Spleen (tissue), 11 donors: ENCODE results near the gene ATP5PO. TPM values are rescaled to one million over a fixed set of nuclear protein-coding genes. Genes with fewer than 3 reads are reported as not detected.

ENCODE experiments used
- DNase-seq: peaks from one replicate; pipeline ENCODE4 v3.0.0-alpha.2; 2020
- H3K27ac ChIP-seq, 8 donors: fragments of 200-600 bp; sonication (generic) in 7 of 8; 1 replicate in 4 of 8; 2 replicates in 4 of 8; pipeline versions ENCODE4 v1.5.0 to v1.8.0; 2016 to 2021; ENCODE audit warnings: inconsistent platforms in 4 of 8, mild to moderate bottlenecking in 4 of 8, moderate library complexity in 1 of 8
- H3K27me3 ChIP-seq, 7 donors: fragments of 200-600 bp; sonication (generic) in 6 of 7; replicated peaks in 1 of 7; 1 replicate in 4 of 7; 2 replicates in 3 of 7; pipeline versions ENCODE4 v1.5.0 to v1.8.0; 2016 to 2021; ENCODE audit warnings: inconsistent platforms in 3 of 7, mild to moderate bottlenecking in 1 of 7
- H3K36me3 ChIP-seq, 6 donors: fragments of 200-600 bp; sonication (generic) in 5 of 6; 1 replicate in 4 of 6; 2 replicates in 2 of 6; pipeline versions ENCODE4 v1.5.0 to v1.8.0; 2016 to 2021; ENCODE audit warnings: inconsistent platforms in 2 of 6
- H3K4me1 ChIP-seq, 6 donors: fragments of 200-600 bp; sonication (generic) in 5 of 6; 1 replicate in 3 of 6; 2 replicates in 3 of 6; pipeline versions ENCODE4 v1.5.0 to v1.8.0; 2016 to 2021; ENCODE audit warnings: inconsistent platforms in 3 of 6
- H3K4me3 ChIP-seq, 8 donors: fragments of 200-600 bp; sonication (generic) in 7 of 8; 1 replicate in 4 of 8; 2 replicates in 4 of 8; pipeline versions ENCODE4 v1.5.0 to v1.8.0; 2016 to 2021; ENCODE audit warnings: inconsistent platforms in 4 of 8, mild to moderate bottlenecking in 4 of 8, moderate library complexity in 2 of 8
- H3K9me3 ChIP-seq, 8 donors: fragments of 200-600 bp; sonication (generic) in 7 of 8; 1 replicate in 4 of 8; 2 replicates in 4 of 8; pipeline versions ENCODE4 v1.5.0 to v1.8.0; 2016 to 2021; ENCODE audit warnings: inconsistent platforms in 4 of 8
- CTCF ChIP-seq, 11 experiments: fragments of 200-600 bp in 7 of 11; fragments of 450-650 bp in 4 of 11; sonication (generic) in 4 of 11; IDR thresholded peaks in 8 of 11; conservative IDR thresholded peaks in 3 of 11; 1 replicate in 7 of 11; 2 replicates in 4 of 11; pipeline versions ENCODE4 v1.4.0 to v1.8.0; 2016 to 2021; ENCODE audit warnings: antibody characterized with exemption in 11 of 11, inconsistent platforms in 4 of 11, mild to moderate bottlenecking in 1 of 11
- POLR2A ChIP-seq, 3 donors: fragments of 450-650 bp; IDR thresholded peaks; one replicate each; pipeline ENCODE4 v1.5.1; 2017; ENCODE audit warnings: antibody characterized with exemption in 3 of 3, mild to moderate bottlenecking in 1 of 3
- POLR2AphosphoS5 ChIP-seq, 3 donors: sonication (generic); formaldehyde crosslinking; IDR thresholded peaks; one replicate each; pipeline ENCODE4 v1.5.1; 2017; ENCODE audit warnings: antibody characterized with exemption in 3 of 3
- WGBS, 5 donors: extraction: QIAGEN DNeasy Blood & Tissue Kit in 3 of 5; methylation state at CpG; one replicate each; pipeline versions ENCODE4 v1.1.5 to v1.1.7; 2013 to 2018; 5-methylcytosine and 5-hydroxymethylcytosine counted together
- intact Hi-C: fragments of 100-400 bp; cut with DNase I; formaldehyde crosslinking; loops from one replicate; pipeline ENCODE4 v1.15.0; 2023; ENCODE audit warnings: low total_unique reads
- polyA plus RNA-seq, 3 donors: library from polyadenylated mRNA; stranded (reverse); fragments of 200-250 nt; gene quantifications; one replicate each; pipeline ENCODE4 v1.2.1, GENCODE V29; 2013
- total RNA-seq, 7 donors: library from RNA; depleted of rRNA in 3 of 7; stranded (reverse); fragments of >200 nt in 3 of 7; fragmentation: NEBNext Ultra II Directional in 4 of 7; extraction: Animal tissue kit (Norgen Biotek cat#: 25700) in 4 of 7; gene quantifications; one replicate each; pipeline versions ENCODE4 v1.1.0 to v1.2.1, GENCODE V29; 2016 to 2021
- donor health status: healthy with polysubstance abuse.
- donor health status: DM: no; HTN: no; CAD: no; lungs with moderate emphysema.
- donor health status: DM: no; HTN: no; CAD: no.
- donor health status: Bipolar disorder and iron deficiency.
- donor health status: healthy.
- donor health status: DM: no; HTN: no; CAD: no.
- donor health status: DM: yes; HTN: yes; CAD: no.

The ATP5PO gene
- total and polyA plus RNA-seq, 10 donors: 97.6 to 286 (median 127) TPM

- H3K4me1 ChIP-seq: no peaks in the 10 kb centered on the region
- TF ChIP-seq CTCF (IDR thresholded peaks at IDR 0.05 in 8 of 11, conservative IDR thresholded peaks at IDR 0.05 in 3 of 11) (no peak), POLR2AphosphoS5 (IDR thresholded peaks at IDR 0.05) (no peak), POLR2A (IDR thresholded peaks at IDR 0.05) (no peak)
- H3K4me3 ChIP-seq: no peak overlapping the region
- no peaks in the 10 kb centered on the region for H3K36me3 ChIP-seq
- WGBS, 5 donors: 86 to 94% (median 88%) methylated on average over 17 to 18 of the region's 18 CpGs
- H3K27ac ChIP-seq: no peak overlapping the region
- intact Hi-C loops: no loop called here
- H3K27me3 ChIP-seq: no peaks in the 10 kb centered on the region
- no peaks in the 10 kb centered on the region for H3K9me3 ChIP-seq
- DNase-seq: no peak
These were observed 56.1 kb downstream of the ATP5PO start for GRCh38 chr21:33859373-33860102.

GRCh38 chr21:33858667-33859372 lies 56.8 kb downstream of the ATP5PO start:
- WGBS, 5 donors: 80 to 91% (median 83%) methylated on average over 15 of the region's 15 CpGs
- no peak for DNase-seq
- Histone ChIP-seq H3K27ac (no peak overlapping the region), H3K36me3 (no peaks in the 10 kb centered on the region), H3K4me3 (no peak overlapping the region), H3K27me3 (no peaks in the 10 kb centered on the region), H3K9me3 (no peaks in the 10 kb centered on the region), H3K4me1 (no peaks in the 10 kb centered on the region)
- TF ChIP-seq POLR2A (IDR thresholded peaks at IDR 0.05) (no peak), CTCF (IDR thresholded peaks at IDR 0.05 in 8 of 11, conservative IDR thresholded peaks at IDR 0.05 in 3 of 11) (no peak), POLR2AphosphoS5 (IDR thresholded peaks at IDR 0.05) (no peak)
- intact Hi-C loops: no loop called here

GRCh38 chr21:33857846-33858666 lies 57.5 kb downstream of the ATP5PO start:
- intact Hi-C loops: no loop called here
- H3K27ac ChIP-seq: no peak overlapping the region
- H3K36me3 ChIP-seq: no peaks in the 10 kb centered on the region
- no peaks in the 10 kb centered on the region for H3K27me3 ChIP-seq
- no peak overlapping the region for H3K4me3 ChIP-seq
- H3K4me1 ChIP-seq: no peaks in the 10 kb centered on the region
- H3K9me3 ChIP-seq: no peaks in the 10 kb centered on the region
- no peak for TF ChIP-seq POLR2AphosphoS5 (IDR thresholded peaks at IDR 0.05)
- no peak for TF ChIP-seq CTCF (IDR thresholded peaks at IDR 0.05 in 8 of 11, conservative IDR thresholded peaks at IDR 0.05 in 3 of 11)
- no peak for TF ChIP-seq POLR2A (IDR thresholded peaks at IDR 0.05)
- no peak for DNase-seq
- WGBS, 5 donors: 77 to 85% (median 82%) methylated on average over 16 to 25 of the region's 25 CpGs
